ENCODE measurements around the gene SARDH. TPM values are rescaled to one million over a fixed set of nuclear protein-coding genes. Genes with fewer than 3 reads are reported as not detected.

The SARDH gene
- total RNA-seq, 4 donors from 2014 or later: 0.34 to 0.88 (median 0.57) TPM; not detected in 1

DNA sequence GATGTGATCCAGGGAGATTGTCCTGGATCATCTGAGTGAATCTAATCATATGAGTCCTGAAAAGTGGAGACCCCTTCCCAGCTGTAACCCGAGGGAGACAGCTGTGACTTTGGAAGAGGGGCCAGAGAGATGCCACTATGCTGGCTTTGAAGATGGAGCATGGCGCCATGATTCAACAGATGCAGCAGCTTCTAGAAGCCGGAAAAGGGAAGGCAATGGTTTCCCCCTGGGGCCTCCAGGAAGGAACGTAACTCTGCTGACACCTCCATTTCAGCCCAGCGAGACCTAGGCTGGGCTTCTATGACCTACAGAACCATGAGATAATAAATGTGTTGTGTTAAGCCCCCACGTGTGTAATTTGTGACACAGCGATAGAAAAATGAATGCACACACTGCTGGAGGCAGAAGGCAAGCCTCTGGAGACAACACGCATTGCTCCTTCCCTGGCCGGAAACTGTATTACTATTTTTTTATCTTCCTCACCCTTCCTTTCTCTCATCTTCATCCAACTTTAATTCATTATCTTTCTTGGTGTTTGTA is 16.6 kb upstream of the SARDH start:
- TF ChIP-seq CTCF (IDR thresholded peaks at IDR 0.05; ENCODE audit: low read depth): no peak

DNA sequence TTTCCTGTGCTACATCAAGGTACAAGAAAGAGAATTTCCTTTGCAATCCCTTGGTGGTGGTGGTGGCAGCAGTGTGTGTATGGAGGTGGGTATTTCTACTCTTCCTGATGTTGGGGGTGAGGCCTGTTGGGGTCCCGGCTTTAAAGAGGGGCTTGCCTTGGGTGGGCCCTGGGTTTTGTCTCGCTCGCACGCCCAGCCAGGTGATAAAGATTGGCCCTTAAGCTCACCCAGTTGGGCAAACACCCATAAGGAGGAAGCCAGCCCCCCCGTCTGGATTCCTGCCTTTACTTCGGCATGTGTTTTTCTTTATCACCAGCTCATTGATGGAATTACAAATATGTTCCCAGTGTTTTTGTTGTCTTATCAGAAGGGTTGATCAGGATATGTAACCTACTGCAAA is 16.0 kb upstream of the SARDH start:
- TF ChIP-seq CTCF (IDR thresholded peaks at IDR 0.05; ENCODE audit: low read depth): no peak

- TF ChIP-seq CTCF (IDR thresholded peaks at IDR 0.05; ENCODE audit: low read depth): no peak
These were observed 14.7 kb upstream of the SARDH start for GRCh38 chr9:133752739-133753446.

DNA sequence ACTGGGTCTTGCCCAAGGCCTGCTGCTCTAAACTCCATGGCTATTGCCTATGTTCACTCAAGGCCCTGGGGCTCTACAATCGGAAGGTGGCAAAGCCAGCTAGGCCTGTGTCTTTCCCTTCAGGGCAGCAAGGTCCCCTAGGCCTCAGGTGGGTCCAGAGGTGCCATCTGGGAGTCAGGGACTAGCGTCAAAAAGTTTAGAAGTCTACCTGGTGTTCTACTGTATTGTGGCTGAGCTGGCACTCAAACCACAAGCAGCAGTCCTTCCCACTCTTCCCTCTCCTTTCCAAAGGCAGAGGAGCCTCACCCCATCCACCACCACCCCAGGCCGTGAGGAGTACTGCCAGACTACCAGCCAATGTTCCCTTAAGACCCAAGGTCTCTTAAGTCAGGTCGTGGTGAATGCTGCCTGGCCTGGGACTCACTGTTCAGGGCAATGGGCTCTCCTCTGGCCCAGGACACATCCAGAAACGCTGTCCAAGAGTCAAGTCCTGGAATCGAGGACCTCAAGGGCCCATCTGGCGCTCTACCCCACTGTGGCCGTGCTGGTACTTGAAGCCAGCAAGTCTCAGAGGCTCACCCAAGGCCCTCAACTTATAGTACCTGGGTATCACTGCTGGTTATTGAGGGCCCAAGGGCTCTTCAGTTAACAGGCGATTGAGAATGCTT is 13.0 kb upstream of the SARDH start:
- no peak for TF ChIP-seq CTCF (IDR thresholded peaks at IDR 0.05; ENCODE audit: low read depth)

GRCh38 chr9:133747309-133747708 is 9.2 kb upstream of the SARDH start:
- TF ChIP-seq CTCF (IDR thresholded peaks at IDR 0.05; ENCODE audit: low read depth): no peak

DNA sequence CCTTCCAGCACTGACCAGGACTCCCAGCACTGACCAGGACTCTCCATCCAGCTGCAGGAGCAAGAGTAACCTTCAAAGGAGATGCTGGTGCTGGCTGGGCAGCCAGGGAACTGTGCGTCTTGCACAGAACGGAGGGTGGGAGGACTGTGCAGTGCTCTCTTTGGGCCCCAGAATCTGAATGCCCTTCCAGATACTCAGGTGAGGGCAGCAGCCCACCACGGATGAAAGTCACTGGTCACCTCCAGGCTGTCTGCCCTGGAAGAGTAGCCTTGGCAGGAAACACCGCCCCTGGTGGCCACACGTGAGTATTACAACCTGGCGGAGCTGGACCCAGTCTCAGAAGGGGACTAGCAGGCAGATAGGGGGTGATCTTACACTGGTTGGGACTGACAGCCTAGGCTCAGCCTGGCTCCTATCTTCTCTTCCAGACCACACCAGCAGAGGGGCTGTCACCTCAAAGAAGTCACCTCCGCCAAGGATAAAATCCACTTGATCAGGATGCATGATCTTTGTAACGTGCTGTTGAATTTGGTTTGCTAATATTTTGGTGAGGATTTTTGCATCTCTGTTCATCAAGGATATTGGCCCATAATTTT is 4.8 kb upstream of the SARDH start:
- no peak for TF ChIP-seq CTCF (IDR thresholded peaks at IDR 0.05; ENCODE audit: low read depth)

GRCh38 chr9:133742251-133742650 is 4.1 kb upstream of the SARDH start:
- no peak for TF ChIP-seq CTCF (IDR thresholded peaks at IDR 0.05; ENCODE audit: low read depth)

Data from subcutaneous adipose tissue (tissue), 4 donors.